ENCODE results near the gene PPM1L. TPM values are rescaled to one million over a fixed set of nuclear protein-coding genes. Genes with fewer than 3 reads are reported as not detected.

Gene PPM1L
- total RNA-seq, 1 donor: 0.86 TPM

DNA sequence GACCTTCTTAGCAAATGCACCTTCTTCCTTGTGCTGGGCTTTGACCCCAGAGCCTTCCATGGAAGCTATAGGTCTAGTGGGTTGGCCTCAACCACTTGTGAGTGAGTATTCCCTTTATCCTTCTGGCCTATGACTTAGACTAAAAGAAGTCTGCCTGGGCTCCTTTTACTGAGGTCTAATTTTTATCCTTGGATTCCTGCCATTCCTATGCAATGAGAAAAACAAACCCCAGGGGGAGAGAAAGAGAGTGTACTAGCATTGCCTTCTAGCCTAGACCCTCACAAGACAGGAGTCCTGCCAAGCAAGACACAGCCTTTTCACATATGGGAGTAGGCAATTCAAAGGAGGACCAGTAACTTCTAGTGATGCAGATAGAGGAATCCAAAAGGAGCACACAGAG, 155.4 kb downstream of the PPM1L start:
- no peak overlapping the region for H3K4me3 ChIP-seq (ENCODE audit: low read depth, low read length)
- no peak for TF ChIP-seq CTCF (IDR thresholded peaks at IDR 0.05; ENCODE audit: insufficient read depth, low read depth, low read length)
- no peak for DNase-seq (ENCODE audit: low read depth)

DNA sequence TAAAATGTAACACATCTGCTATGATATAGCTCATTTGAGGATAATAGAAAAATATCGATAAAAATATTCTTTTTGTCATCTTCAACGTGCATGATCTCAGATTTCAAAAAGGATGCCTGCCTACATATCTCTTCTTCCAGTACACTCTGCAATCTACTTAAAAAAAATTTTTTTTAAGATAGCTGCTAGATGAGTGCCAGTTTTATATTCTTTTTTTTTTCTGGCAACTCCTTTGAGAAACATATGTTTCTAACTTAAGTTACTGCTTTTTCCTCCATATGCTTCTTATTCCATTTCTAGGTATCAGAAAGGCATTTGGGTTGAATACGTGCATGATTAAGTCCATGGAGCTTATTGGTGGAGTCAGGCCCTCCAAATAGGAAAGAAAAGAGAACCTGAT, 160.4 kb downstream of the PPM1L start:
- DNase-seq (ENCODE audit: low read depth): no peak
- TF ChIP-seq CTCF (IDR thresholded peaks at IDR 0.05; ENCODE audit: insufficient read depth, low read depth, low read length): no peak
- H3K4me3 ChIP-seq (ENCODE audit: low read depth, low read length): no peak overlapping the region

DNA sequence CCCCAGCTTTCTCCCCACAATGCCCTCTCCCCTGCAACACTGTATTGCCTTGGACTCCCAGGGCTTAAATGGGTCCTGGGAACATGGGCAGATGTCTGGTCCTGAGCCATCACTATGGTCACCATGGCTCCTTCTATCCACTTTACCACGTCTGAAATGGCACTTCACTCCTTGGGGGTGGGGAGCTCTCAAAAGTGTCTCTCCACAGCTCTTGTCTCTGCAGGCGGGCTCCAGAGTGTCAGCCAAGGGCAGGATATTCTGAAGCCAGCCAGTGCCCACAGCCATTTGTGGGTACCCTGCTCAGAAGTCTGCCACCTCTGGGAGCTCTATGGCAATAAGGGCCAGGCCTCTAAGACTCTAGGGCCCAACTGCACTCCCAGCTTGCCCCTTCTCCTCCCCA, 163.9 kb downstream of the PPM1L start:
- DNase-seq (ENCODE audit: low read depth): no peak
- no peak for TF ChIP-seq CTCF (IDR thresholded peaks at IDR 0.05; ENCODE audit: insufficient read depth, low read depth, low read length)
- no peak overlapping the region for H3K4me3 ChIP-seq (ENCODE audit: low read depth, low read length)

DNA sequence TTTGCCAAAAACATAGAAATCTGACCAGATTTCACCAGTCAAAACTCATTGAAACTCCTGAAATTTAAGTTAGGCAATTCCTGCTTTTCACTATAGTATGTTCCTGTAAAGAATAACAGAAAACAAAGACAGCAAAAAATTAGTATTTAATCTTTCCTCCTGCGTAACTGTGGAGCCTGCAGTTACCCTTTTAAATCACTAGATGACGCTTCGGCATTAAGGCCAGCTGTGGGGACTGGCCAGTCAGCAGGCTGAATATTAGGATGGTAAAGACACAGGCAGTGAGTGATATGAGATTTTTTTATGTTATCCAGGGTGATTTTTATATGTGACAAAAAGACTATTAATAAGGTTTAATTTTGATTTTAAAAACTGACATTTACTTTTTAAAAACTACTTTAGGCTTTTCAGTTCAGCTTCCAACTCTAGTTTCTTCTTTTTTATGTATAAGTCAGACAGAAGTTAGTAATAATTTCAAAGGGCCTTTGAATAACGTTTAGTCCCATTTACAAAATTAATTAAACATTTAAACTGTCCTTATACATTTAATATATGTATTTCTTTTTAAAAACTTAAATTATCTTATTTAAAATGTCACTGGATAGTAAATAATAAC, 165.1 kb downstream of the PPM1L start:
- peak; percentile 89 for TF ChIP-seq CTCF (IDR thresholded peaks at IDR 0.05; ENCODE audit: insufficient read depth, low read depth, low read length)
- no peak overlapping the region for H3K4me3 ChIP-seq (ENCODE audit: low read depth, low read length)
- DNase-seq (ENCODE audit: low read depth): peak; percentile 48

DNA sequence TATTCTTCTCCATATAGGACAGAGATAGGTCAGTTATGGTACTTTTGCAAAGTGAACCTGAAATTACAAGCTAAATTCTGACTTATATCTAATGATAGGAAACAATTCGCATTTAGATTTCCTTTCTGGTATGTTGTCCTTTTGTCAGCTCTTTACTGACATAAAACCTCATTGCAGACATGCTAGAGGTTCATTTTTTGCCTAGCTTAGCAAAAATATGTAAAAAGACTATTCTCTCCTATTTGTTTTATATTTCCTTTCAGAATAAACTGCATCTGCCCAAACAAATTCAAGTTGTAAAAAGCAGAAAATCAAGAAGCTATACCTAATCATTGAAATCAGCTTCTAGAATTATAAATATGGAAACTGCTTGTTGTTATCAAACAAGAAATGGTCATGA, 168.7 kb downstream of the PPM1L start:
- no peak for DNase-seq (ENCODE audit: low read depth)
- TF ChIP-seq CTCF (IDR thresholded peaks at IDR 0.05; ENCODE audit: insufficient read depth, low read depth, low read length): no peak
- no peak overlapping the region for H3K4me3 ChIP-seq (ENCODE audit: low read depth, low read length)

- no peak for DNase-seq (ENCODE audit: low read depth)
- no peak overlapping the region for H3K4me3 ChIP-seq (ENCODE audit: low read depth, low read length)
- no peak for TF ChIP-seq CTCF (IDR thresholded peaks at IDR 0.05; ENCODE audit: insufficient read depth, low read depth, low read length)
Observed at GRCh38 chr3:160927620-160928019, 171.6 kb downstream of the PPM1L start.

DNA sequence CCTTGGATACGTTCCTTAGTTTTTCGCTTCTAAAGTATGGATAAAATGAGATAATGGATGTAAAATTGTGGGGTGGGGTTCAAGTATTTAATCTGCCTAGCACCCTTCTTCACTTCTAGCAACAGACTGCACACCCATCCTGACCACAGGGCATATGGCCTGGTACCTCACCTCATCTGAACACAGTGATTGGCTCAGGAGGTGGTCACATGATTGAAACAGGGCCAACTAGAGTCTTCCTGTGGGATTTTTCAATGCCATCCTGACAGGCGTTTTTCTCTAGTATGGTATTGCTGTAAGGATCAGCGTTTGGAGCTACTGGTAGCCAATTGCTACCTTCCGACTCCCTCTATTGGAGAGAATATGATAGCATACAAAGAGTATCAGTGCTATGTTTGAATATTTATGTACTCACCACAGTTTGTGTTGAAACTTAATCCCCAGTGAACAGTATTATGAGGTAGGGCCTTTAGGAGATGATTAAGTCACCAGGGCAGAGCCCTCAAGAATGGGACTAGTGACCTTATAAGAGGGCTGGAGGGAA, 172.2 kb downstream of the PPM1L start:
- no peak for DNase-seq (ENCODE audit: low read depth)
- no peak overlapping the region for H3K4me3 ChIP-seq (ENCODE audit: low read depth, low read length)
- peak; percentile 15 for TF ChIP-seq CTCF (IDR thresholded peaks at IDR 0.05; ENCODE audit: insufficient read depth, low read depth, low read length)

Measured in fibroblast of villous mesenchyme (primary cell).